AG04450 (cell line): Measurements from ENCODE around the gene IQCH. TPM values are rescaled to one million over a fixed set of nuclear protein-coding genes. Genes with fewer than 3 reads are reported as not detected.

Experiments used
- CTCF ChIA-PET: fragments of 300-600, 350-600 bp; formaldehyde crosslinking; extraction: SDS; loops from one replicate; lab custom pipeline; 2022; ENCODE audit warnings: antibody characterized with exemption, inconsistent platforms; lab: Charles Lee
- POLR2A ChIA-PET: fragments of 350-600 bp; formaldehyde crosslinking; extraction: SDS; loops from one replicate; lab custom pipeline; 2021; ENCODE audit warnings: antibody characterized with exemption, inconsistent platforms; lab: Yijun Ruan, JAX
- DNase-seq: peaks from one replicate; pipeline ENCODE4 v3.0.0-alpha.2; 2011; ENCODE audit warnings: low read depth, low spot score
- H3K27ac ChIP-seq: one replicate; pipeline ENCODE4 v1.5.1; 2012; ENCODE audit warnings: low read depth, low read length, control low read depth
- H3K27me3 ChIP-seq: one replicate; pipeline ENCODE4 v1.6.0; 2012; ENCODE audit warnings: low read length; ENCODE audit not compliant: control insufficient read depth, insufficient read depth
- H3K4me3 ChIP-seq: 2 replicates; pipeline ENCODE4 v1.5.1; 2011; ENCODE audit warnings: mild to moderate bottlenecking, low read depth, low read length, control low read depth
- H3K9me3 ChIP-seq: 2 replicates; pipeline ENCODE4 v1.5.1; 2012; ENCODE audit warnings: low read length; ENCODE audit not compliant: control insufficient read depth, insufficient read depth
- polyA plus RNA-seq: library from polyadenylated mRNA; depleted of rRNA; stranded (reverse); fragments of >200 nt; gene quantifications from 2 replicates; pipeline ENCODE4 v1.2.3, GENCODE V29; 2011
- TF ChIP-seq, protein P1 (sequence below): IDR thresholded peaks from 2 replicates; pipeline ENCODE4 v1.5.1; 2011; ENCODE audit warnings: low read depth, low read length, control low read depth, inconsistent platforms

The IQCH gene
- polyA plus RNA-seq, 1 experiment = 0.95 TPM

DNA sequence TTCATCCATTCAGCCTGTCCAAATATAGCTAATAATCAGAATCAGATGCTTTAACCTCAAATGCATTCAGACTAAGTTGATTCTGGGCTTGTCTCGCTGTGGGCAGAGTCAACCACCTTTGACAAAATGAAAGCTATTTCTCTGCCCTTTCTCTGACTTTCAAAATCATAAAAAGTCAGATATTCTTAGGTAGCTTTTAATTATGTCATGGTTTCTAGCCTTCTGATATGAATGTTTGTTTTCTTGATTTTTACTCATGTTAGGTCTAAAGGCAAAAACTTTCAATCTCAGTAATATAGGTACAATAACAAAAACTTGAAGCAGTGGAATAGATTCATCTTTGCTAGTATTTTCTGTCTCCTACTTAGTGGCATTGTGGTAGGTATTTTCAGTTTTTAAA, 241.0 kb downstream of the IQCH start:
- Histone ChIP-seq H3K9me3 (no peaks in the 10 kb centered on the region), H3K27me3 (no peaks in the 10 kb centered on the region), H3K27ac (no peak overlapping the region), H3K4me3 (no peak overlapping the region)
- TF ChIP-seq, protein P1, sequence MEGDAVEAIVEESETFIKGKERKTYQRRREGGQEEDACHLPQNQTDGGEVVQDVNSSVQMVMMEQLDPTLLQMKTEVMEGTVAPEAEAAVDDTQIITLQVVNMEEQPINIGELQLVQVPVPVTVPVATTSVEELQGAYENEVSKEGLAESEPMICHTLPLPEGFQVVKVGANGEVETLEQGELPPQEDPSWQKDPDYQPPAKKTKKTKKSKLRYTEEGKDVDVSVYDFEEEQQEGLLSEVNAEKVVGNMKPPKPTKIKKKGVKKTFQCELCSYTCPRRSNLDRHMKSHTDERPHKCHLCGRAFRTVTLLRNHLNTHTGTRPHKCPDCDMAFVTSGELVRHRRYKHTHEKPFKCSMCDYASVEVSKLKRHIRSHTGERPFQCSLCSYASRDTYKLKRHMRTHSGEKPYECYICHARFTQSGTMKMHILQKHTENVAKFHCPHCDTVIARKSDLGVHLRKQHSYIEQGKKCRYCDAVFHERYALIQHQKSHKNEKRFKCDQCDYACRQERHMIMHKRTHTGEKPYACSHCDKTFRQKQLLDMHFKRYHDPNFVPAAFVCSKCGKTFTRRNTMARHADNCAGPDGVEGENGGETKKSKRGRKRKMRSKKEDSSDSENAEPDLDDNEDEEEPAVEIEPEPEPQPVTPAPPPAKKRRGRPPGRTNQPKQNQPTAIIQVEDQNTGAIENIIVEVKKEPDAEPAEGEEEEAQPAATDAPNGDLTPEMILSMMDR = no peak
- ChIA-PET CTCF (no interaction called here), POLR2A (interaction anchor here (0.6 kb wide), 1 partner anchor 1663 kb away, joined by 8 read pairs; no protein-coding TSS in a partner anchor)
- no peak for DNase-seq

DNA sequence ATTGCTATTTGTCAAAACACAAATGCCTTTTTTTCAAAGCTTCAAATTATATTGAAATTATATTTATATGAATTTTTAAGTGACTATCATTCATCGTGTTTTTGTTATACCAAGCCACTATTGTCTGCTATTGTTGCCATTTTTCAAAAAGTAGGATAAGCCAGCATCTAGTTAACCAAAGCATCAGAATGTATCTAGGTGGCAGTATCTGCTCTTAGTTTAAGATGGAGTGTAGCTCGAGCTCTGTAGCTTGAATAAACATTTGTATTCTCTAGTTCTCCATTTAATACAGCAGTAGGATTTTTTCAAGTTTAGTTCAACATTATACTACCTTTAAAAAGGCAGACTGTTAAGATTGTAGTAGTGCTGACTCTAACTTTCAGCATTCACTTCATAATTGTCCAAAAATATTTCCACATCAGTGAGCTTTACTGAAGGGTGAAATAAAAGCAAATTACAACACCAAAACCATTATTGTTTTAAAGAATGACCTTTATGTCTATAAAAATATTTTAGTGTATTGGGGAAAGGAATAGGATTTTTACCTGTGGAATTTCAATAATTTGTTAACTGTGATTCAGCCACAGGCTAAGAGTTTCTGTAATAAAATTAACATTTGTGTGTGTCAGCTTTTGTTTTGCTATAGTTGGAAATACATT, 246.7 kb downstream of the IQCH start:
- no peak for DNase-seq
- no peak overlapping the region for H3K4me3 ChIP-seq
- CTCF ChIA-PET = interaction anchor here (0.7 to 1.7 kb wide), 12 partner anchors 15 to 653 kb away, joined by 3 to 7 read pairs (median 4); no protein-coding TSS in a partner anchor

DNA sequence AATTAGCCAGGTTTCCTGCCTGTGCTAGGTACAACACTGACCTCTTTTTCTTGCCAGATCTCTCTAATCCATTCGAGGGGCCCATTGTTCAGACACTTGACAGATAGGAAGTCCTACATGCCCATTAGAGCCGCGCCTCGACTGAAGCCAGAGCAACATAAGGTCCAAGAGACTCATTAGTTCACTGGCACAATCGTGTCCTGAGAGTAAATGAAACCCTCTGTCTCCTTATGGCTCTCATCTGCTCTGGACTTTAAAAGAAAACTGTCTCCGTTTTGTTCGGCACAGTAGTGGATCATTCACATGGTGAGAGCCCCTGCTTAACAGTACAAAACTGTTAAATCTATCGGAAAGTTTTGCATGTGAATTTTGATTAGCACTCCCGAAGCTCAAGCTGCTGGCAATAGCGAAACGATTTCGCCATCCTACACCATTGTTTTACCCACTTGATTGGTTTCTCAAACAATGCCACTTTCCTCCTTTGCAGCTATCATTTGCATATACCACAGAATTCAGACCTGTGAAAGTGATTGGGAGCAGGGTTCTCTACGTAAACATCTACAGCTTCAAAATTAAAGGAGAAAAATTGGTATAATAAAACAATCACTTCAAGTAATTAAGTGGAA, 247.4 kb downstream of the IQCH start:
- TF ChIP-seq, protein P1 = no peak
- Histone ChIP-seq H3K9me3 (no peaks in the 10 kb centered on the region), H3K27ac (no peak overlapping the region), H3K4me3 (no peak overlapping the region), H3K27me3 (no peaks in the 10 kb centered on the region)
- DNase-seq = no peak
- ChIA-PET CTCF (interaction anchor here (0.8 to 2.5 kb wide), 11 partner anchors 16 to 652 kb away, joined by 3 to 18 read pairs (median 5); no protein-coding TSS in a partner anchor), POLR2A (interaction anchor here (1.0 kb wide), 1 partner anchor 20 kb away, joined by 3 read pairs; no protein-coding TSS in a partner anchor)

More for the DNA sequence above, 246.7 kb downstream of the IQCH start:
- H3K9me3 ChIP-seq = no peaks in the 10 kb centered on the region
- TF ChIP-seq, protein P1 = peak; percentile 54
- POLR2A ChIA-PET = interaction anchor here (0.6 to 1.0 kb wide), 2 partner anchors 21 to 145 kb away, joined by 3 read pairs; no protein-coding TSS in a partner anchor
- no peak overlapping the region for H3K27ac ChIP-seq
- H3K27me3 ChIP-seq = no peaks in the 10 kb centered on the region

DNA sequence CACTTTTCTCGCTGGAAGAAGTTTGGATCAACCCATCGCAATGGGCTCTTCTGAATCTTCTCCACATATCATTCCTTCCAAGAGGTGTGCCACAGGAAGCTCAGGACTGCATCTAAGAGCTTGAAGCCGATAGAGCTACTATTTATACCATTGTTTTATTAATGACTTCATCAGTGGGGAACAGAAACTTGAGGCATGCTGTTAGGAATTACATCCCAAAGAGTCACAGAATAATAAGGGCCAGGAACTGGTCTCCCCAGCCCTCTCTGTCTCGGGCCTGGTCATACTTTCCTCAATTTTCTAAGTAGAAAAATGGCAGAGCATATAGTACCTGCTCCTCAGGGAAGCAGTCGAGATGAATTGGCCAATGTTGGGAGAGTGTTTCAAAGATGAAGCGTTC, 249.5 kb downstream of the IQCH start:
- no peak for DNase-seq
- TF ChIP-seq, protein P1 = no peak
- Histone ChIP-seq H3K9me3 (no peaks in the 10 kb centered on the region), H3K4me3 (no peak overlapping the region), H3K27ac (no peak overlapping the region), H3K27me3 (no peaks in the 10 kb centered on the region)
- POLR2A ChIA-PET = no interaction called here
- CTCF ChIA-PET = interaction anchor here (0.8 to 2.6 kb wide), 4 partner anchors 47 to 334 kb away, joined by 4 to 18 read pairs (median 6); no protein-coding TSS in a partner anchor

DNA sequence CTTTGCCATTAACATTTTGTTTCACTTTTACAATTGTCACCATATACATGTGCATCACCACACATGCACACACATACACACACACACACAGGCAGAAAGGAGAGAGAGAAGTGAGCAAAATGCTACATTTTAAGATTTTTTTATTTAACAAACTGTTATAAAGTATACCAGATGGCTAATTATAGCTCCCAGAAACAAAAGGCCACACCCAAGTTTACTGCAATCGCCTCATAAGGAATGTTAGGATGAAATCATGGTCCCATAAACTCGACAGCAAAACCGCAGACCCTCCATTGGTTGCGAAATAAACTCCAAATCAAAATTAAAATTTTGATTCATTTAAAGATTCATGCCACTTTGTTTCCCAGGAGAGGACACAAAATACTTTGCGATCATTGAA, 250.2 kb downstream of the IQCH start:
- POLR2A ChIA-PET = no interaction called here
- CTCF ChIA-PET = interaction anchor here (2.6 kb wide), 1 partner anchor 48 kb away, joined by 8 read pairs; no protein-coding TSS in a partner anchor
- H3K27me3 ChIP-seq = no peaks in the 10 kb centered on the region
- TF ChIP-seq, protein P1 = no peak
- no peaks in the 10 kb centered on the region for H3K9me3 ChIP-seq
- no peak overlapping the region for H3K27ac ChIP-seq
- no peak for DNase-seq
- no peak overlapping the region for H3K4me3 ChIP-seq
